Thoracic aorta (tissue), 2 donors: ENCODE measurements around the gene CDK3. TPM values are rescaled to one million over a fixed set of nuclear protein-coding genes. Genes with fewer than 3 reads are reported as not detected.

ENCODE experiments used
- ATAC-seq: fragments of 150-250 bp; one replicate; pipeline ENCODE4 v1.8.0; 2017; ENCODE audit warnings: low read depth; ENCODE audit not compliant: insufficient number of reproducible peaks, low FRiP score
- DNase-seq: peaks from one replicate; pipeline ENCODE4 v3.0.0-alpha.2; 2020; ENCODE audit warnings: low spot score
- H3K27ac ChIP-seq, 2 donors: fragments of 200-600 bp; sonication (generic); 1 replicate in 1 of 2; 2 replicates in 1 of 2; pipeline ENCODE4 v1.5.1; 2016; ENCODE audit warnings: mild to moderate bottlenecking in 2 of 2, moderate library complexity in 2 of 2
- H3K27me3 ChIP-seq: fragments of 200-600 bp; sonication (generic); replicated peaks from 2 replicates; pipeline ENCODE4 v1.6.0; 2016; ENCODE audit warnings: mild to moderate bottlenecking; ENCODE audit not compliant: insufficient read depth
- H3K36me3 ChIP-seq: fragments of 200-600 bp; sonication (generic); one replicate; pipeline ENCODE4 v1.5.1; 2016
- H3K4me1 ChIP-seq, 2 donors: fragments of 200-600 bp; sonication (generic); 1 replicate in 1 of 2; 2 replicates in 1 of 2; pipeline versions ENCODE4 v1.5.1 to v1.6.0; 2016; ENCODE audit warnings: low read depth in 2 of 2, mild to moderate bottlenecking in 1 of 2; ENCODE audit not compliant: control insufficient read depth in 1 of 2
- H3K4me3 ChIP-seq: fragments of 200-600 bp; sonication (generic); 2 replicates; pipeline ENCODE4 v1.5.1; 2016; ENCODE audit warnings: mild to moderate bottlenecking
- H3K9me3 ChIP-seq: fragments of 200-600 bp; sonication (generic); 2 replicates; pipeline ENCODE4 v1.5.1; 2016
- CTCF ChIP-seq: fragments of 200-600 bp; sonication (generic); IDR thresholded peaks from one replicate; pipeline ENCODE4 v1.5.1; 2019; ENCODE audit warnings: antibody characterized with exemption
- total RNA-seq, 2 donors: library from RNA; depleted of rRNA; stranded (reverse); fragments of >200 nt; gene quantifications; one replicate each; pipeline versions ENCODE4 v1.1.0 to v1.2.3, GENCODE V29; 2016

CDK3 gene
- total RNA-seq, 2 donors from 2014 or later = 3.2 to 4.9 TPM

GRCh38 chr17:76026714-76027158, 26.1 kb downstream of the CDK3 start:
- no peaks in the 10 kb centered on the region for H3K36me3 ChIP-seq
- no peaks in the 10 kb centered on the region for H3K27me3 ChIP-seq
- ATAC-seq = no peak
- H3K4me1 ChIP-seq = no peaks in the 10 kb centered on the region
- no peak for DNase-seq
- H3K4me3 ChIP-seq = no peak overlapping the region
- no peak overlapping the region for H3K27ac ChIP-seq
- no peaks in the 10 kb centered on the region for H3K9me3 ChIP-seq
- no peak for TF ChIP-seq CTCF

GRCh38 chr17:76027159-76027839, 26.6 kb downstream of the CDK3 start, which contains the start of gene EVPL:
TSS of gene EVPL (minus strand) at chr17:76027306. CDS start at chr17:76027198, 108 bp downstream.
- Histone ChIP-seq H3K27ac (no peak within 1 kb of the TSS), H3K4me1 (no peaks in the 10 kb centered on the region), H3K9me3 (no peaks in the 10 kb centered on the region), H3K4me3 (no peak within 1 kb of the TSS), H3K36me3 (no peaks in the 10 kb centered on the region), H3K27me3 (no peaks in the 10 kb centered on the region)
- no peak for TF ChIP-seq CTCF
- ATAC-seq (no peak), DNase-seq (no peak)

GRCh38 chr17:76032073-76032779, 31.6 kb downstream of the CDK3 start:
- no peak overlapping the region for H3K4me3 ChIP-seq
- no peak overlapping the region for H3K27ac ChIP-seq
- no peaks in the 10 kb centered on the region for H3K9me3 ChIP-seq
- no peaks in the 10 kb centered on the region for H3K36me3 ChIP-seq
- no peaks in the 10 kb centered on the region for H3K4me1 ChIP-seq
- H3K27me3 ChIP-seq = no peaks in the 10 kb centered on the region
- DNase-seq = no peak
- ATAC-seq = no peak
- no peak for TF ChIP-seq CTCF

- Histone ChIP-seq H3K4me1 (no peaks in the 10 kb centered on the region), H3K36me3 (no peaks in the 10 kb centered on the region), H3K9me3 (no peaks in the 10 kb centered on the region), H3K27ac (no peak overlapping the region), H3K4me3 (no peak overlapping the region), H3K27me3 (no peaks in the 10 kb centered on the region)
- no peak for TF ChIP-seq CTCF
- no peak for DNase-seq
- ATAC-seq = no peak
Observed at GRCh38 chr17:76032780-76033108, 32.1 kb downstream of the CDK3 start.

GRCh38 chr17:76033139-76033538, 32.5 kb downstream of the CDK3 start:
- Histone ChIP-seq H3K27me3 (no peaks in the 10 kb centered on the region), H3K4me3 (no peak overlapping the region), H3K27ac (no peak overlapping the region), H3K36me3 (peaks cover 1% of the 10 kb centered on the region), H3K4me1 (no peaks in the 10 kb centered on the region), H3K9me3 (no peaks in the 10 kb centered on the region)
- TF ChIP-seq CTCF = no peak
- DNase-seq (no peak), ATAC-seq (no peak)
